Activated CD8-positive, alpha-beta memory T cell treated with anti-CD3 and anti-CD28 coated beads, Interleukin-2, amount 10 ng/mL, durations not matched to agents 7 days and 5 days (primary cell): ENCODE data around the gene B3GNT7. TPM values are rescaled to one million over a fixed set of nuclear protein-coding genes. Genes with fewer than 3 reads are reported as not detected.

Source experiments
- ATAC-seq: fragments of 150-1000 bp; cut with Tn5 transposase; one replicate; pipeline ENCODE4 v1.10.0; 2021; ENCODE audit warnings: moderate library complexity
- CTCF ChIA-PET: fragments of 350-600 bp; sonication (Branson Sonifier 250); formaldehyde crosslinking; loops from one replicate; lab custom pipeline; 2021; ENCODE audit warnings: antibody characterized with exemption; lab: Charles Lee
- DNase-seq: peaks from one replicate; pipeline ENCODE4 v3.0.0-alpha.2; 2020
- H3K27ac Mint-ChIP-seq: one replicate; pipeline ENCODE4 v1.8.0; 2021; ENCODE audit warnings: mild to moderate bottlenecking, mixed read lengths
- H3K27me3 Mint-ChIP-seq: one replicate; pipeline ENCODE4 v1.8.0; 2021; ENCODE audit warnings: mixed read lengths
- H3K36me3 Mint-ChIP-seq: one replicate; pipeline ENCODE4 v1.8.0; 2021; ENCODE audit warnings: mild to moderate bottlenecking, mixed read lengths
- H3K4me1 Mint-ChIP-seq: one replicate; pipeline ENCODE4 v1.8.0; 2021; ENCODE audit warnings: mixed read lengths
- H3K4me3 Mint-ChIP-seq: one replicate; pipeline ENCODE4 v1.8.0; 2021; ENCODE audit warnings: mild to moderate bottlenecking, moderate library complexity, mixed read lengths
- H3K9me3 Mint-ChIP-seq: one replicate; pipeline ENCODE4 v1.8.0; 2022; ENCODE audit warnings: low read depth, mixed read lengths
- microRNA-seq: library from miRNA; unstranded; fragments of <30 nt; microRNA quantifications from one replicate; pipeline ENCODE4 v1.2.0, GENCODE V29; 2022
- total RNA-seq, 2 experiments: library from RNA; stranded (reverse); gene quantifications; one replicate each; pipeline ENCODE4 v1.2.3, GENCODE V29; 2021

Gene B3GNT7
- total RNA-seq, 2 experiments from 2014 or later, result 0.47 to 0.49 TPM

DNA sequence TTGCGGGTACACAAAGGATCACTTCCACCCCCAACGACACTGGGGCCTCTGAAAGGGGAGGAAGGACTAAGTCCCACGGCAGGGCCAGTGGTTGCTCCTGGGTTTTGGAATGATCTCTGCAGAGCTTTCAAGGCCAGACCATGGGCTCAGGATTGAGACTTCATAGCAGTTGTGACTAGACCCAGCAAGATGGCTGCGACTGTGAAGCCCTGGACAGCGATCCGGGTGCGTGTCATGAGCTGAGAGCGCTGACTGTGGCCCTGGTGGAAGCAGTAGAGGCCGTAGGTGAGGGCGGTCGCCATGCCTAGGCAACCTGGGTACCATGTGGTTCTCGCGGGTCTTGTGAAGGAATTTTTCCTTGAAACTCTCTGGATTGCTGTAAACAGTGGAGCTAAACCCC lies 41.4 kb downstream of the B3GNT7 start:
- Mint-ChIP-seq H3K4me3 (no peak overlapping the region), H3K27ac (no peak overlapping the region), H3K27me3 (peaks cover under 1% of the 10 kb centered on the region), H3K9me3 (peaks cover 4% of the 10 kb centered on the region), H3K36me3 (peaks cover 5% of the 10 kb centered on the region), H3K4me1 (peaks cover 9% of the 10 kb centered on the region)
- CTCF ChIA-PET, result interaction anchor here (1.4 kb wide), 1 partner anchor 15 kb away, joined by 3 read pairs; no protein-coding TSS in a partner anchor
- DNase-seq, result no peak
- ATAC-seq, result no peak

DNA sequence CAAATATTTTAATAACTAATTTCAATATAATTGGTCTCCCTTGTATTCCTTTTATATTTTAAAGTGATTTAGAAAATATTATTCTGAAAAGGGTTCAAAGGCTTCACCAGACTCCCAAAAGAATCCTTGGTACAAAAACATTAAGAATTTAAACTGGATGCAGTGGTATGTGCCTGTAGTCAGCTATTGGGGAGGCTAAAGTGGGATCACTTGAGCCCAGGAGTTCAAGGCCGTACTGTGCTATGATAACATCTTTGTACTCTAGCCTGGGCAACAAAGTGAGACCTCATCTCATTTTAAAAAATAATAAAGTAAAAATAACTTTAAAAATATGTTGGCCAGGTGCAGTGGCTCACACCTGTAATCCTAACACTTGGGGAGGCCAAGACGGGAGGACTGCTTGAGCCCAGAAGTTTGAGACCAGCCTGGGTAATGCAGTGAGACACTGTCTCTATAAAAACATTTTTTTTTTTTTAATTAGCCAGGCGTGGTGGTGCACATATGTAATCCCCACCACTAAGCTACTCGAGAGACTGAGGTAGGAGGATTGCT lies 54.1 kb downstream of the B3GNT7 start:
- no peaks in the 10 kb centered on the region for H3K9me3 Mint-ChIP-seq
- no peak overlapping the region for H3K27ac Mint-ChIP-seq
- peaks cover 19% of the 10 kb centered on the region for H3K36me3 Mint-ChIP-seq
- ATAC-seq, result no peak
- H3K27me3 Mint-ChIP-seq, result no peaks in the 10 kb centered on the region
- H3K4me3 Mint-ChIP-seq, result no peak overlapping the region
- H3K4me1 Mint-ChIP-seq, result peaks cover 3% of the 10 kb centered on the region
- no peak for DNase-seq
- CTCF ChIA-PET, result no interaction called here

DNA sequence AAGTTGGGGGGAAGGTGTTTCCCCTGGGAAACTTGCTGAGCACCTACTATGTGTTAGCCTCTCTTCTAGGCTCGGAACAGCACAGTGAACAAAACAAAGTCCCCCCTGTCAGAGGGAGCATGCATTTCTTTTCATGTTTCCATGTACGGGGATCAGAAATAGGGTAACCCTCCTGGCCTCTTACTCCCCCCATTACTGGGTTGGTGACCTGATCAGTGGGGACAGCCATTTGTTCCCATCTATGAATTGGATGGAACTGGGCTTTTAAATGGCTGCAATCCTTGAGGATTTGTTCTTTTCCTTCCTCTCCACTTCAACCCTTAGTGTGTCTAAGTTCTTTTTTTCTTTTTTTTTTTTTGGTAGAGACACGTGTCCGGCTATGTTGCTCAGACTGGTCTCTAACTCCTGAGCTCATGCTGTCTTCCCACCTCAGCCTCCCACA lies 55.1 kb downstream of the B3GNT7 start:
- Mint-ChIP-seq H3K4me1 (peaks cover 8% of the 10 kb centered on the region), H3K36me3 (peaks cover 27% of the 10 kb centered on the region), H3K4me3 (no peak overlapping the region), H3K27ac (no peak overlapping the region), H3K27me3 (no peaks in the 10 kb centered on the region), H3K9me3 (no peaks in the 10 kb centered on the region)
- no peak for ATAC-seq
- CTCF ChIA-PET, result interaction anchor here (1.2 to 3.2 kb wide), 5 partner anchors 33 to 347 kb away, joined by 3 to 25 read pairs (median 18); no protein-coding TSS in a partner anchor
- DNase-seq, result no peak

Small RNA genes lying within 50 kb of the gene (microRNA-seq; reads per million reads assigned to microRNA genes)
- not detected for gene MIR4777

Other genes starting within 250 kb of the B3GNT7 start
- gene ARMC9, start 197.1 kb upstream of the B3GNT7 start, total RNA-seq, result 1 to 10 TPM in 1 of 2 experiments, under 1 TPM in 1; 0.88 to 3.2 TPM
- gene NCL, start 68.8 kb downstream of the B3GNT7 start, total RNA-seq, result 100 to 1,000 TPM; 634 to 820 TPM
- gene NMUR1, start 134.7 kb downstream of the B3GNT7 start, total RNA-seq, result 1 to 10 TPM; 3.6 to 8.6 TPM
- not detected for gene TEX44, start 197.2 kb downstream of the B3GNT7 start, total RNA-seq